Measurements from ENCODE around the gene ALKBH2. TPM values are rescaled to one million over a fixed set of nuclear protein-coding genes. Genes with fewer than 3 reads are reported as not detected.

The ALKBH2 gene
- total RNA-seq, 1 experiment from 2014 or later: 28.9 TPM

Other genes with a start within 250 kb of the ALKBH2 start
- 6.9 and 7.4 TPM in 2 replicates for gene SSH1, start 235.9 kb downstream of the ALKBH2 start, total RNA-seq (2014; rRNA removed; shearing (Covaris generic))
- not detected in 2 replicates for gene DAO, start 213.4 kb downstream of the ALKBH2 start, total RNA-seq (2014; rRNA removed; shearing (Covaris generic))
- not detected in 2 replicates for gene SVOP, start 72.4 kb downstream of the ALKBH2 start, total RNA-seq (2014; rRNA removed; shearing (Covaris generic))
- 8.8 and 14.1 TPM in 2 replicates for gene USP30, start 40.9 kb downstream of the ALKBH2 start, total RNA-seq (2014; rRNA removed; shearing (Covaris generic))
- 60.1 and 112 TPM in 2 replicates for gene UNG, start 4.1 kb upstream of the ALKBH2 start, total RNA-seq (2014; rRNA removed; shearing (Covaris generic))
- 3.2 and 5.7 TPM in 2 replicates for gene ACACB, start 23.1 kb upstream of the ALKBH2 start, total RNA-seq (2014; rRNA removed; shearing (Covaris generic))
- not detected in 2 replicates for gene FOXN4, start 215.8 kb upstream of the ALKBH2 start, total RNA-seq (2014; rRNA removed; shearing (Covaris generic))

Measured in A172 (cell line).